T-helper 2 cell treated with Interferon-gamma antibody and Interleukin-4, amounts not matched to agents 100 ng/mL and 5 ng/mL, for 36 hours (primary cell): ENCODE results near the gene ZNF692. TPM values are rescaled to one million over a fixed set of nuclear protein-coding genes. Genes with fewer than 3 reads are reported as not detected.

Experiments
- intact Hi-C: fragments of 100-400 bp; cut with micrococcal nuclease; formaldehyde crosslinking; loops from one replicate; pipeline ENCODE4 v1.15.1; 2023
- total RNA-seq: library from RNA; stranded (reverse); gene quantifications from 2 replicates; pipeline ENCODE4 v1.2.3, GENCODE V29; 2022

ZNF692 gene
- total RNA-seq, 1 donor from 2014 or later, result 64.3 TPM

DNA sequence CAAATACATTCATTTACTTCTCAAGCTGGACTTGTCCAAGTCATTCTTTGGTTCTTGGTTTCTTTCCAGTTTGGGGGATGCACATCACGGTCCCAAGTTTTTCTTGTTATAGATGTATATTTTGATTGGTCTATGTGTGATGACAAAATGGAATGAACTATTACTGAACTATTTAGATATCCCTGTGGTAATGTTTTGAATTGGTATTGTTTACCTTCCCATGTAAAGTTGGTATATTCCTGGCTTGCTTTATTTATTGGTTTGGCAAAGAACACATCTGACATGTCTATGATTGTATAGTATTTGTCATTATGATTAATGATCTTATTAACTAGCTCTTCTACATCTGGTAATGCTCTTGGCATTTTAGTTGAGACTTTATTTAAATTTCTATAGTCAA lies 22.4 kb upstream of the ZNF692 start:
- intact Hi-C loops, result no loop called here

- intact Hi-C loops, result loop anchor here (1.0 kb wide), 7 partner anchors 11 to 470 kb away; partner anchors contain the start of genes PGBD2, ZNF672 and ZNF692
Observed at GRCh38 chr1:248873993-248874533, 15.2 kb upstream of the ZNF692 start.

- intact Hi-C loops, result loop anchor here (1.0 kb wide), 6 partner anchors 10 to 469 kb away; partner anchors contain the start of genes ZNF672 and ZNF692
Observed at GRCh38 chr1:248873409-248873992, 14.6 kb upstream of the ZNF692 start.

DNA sequence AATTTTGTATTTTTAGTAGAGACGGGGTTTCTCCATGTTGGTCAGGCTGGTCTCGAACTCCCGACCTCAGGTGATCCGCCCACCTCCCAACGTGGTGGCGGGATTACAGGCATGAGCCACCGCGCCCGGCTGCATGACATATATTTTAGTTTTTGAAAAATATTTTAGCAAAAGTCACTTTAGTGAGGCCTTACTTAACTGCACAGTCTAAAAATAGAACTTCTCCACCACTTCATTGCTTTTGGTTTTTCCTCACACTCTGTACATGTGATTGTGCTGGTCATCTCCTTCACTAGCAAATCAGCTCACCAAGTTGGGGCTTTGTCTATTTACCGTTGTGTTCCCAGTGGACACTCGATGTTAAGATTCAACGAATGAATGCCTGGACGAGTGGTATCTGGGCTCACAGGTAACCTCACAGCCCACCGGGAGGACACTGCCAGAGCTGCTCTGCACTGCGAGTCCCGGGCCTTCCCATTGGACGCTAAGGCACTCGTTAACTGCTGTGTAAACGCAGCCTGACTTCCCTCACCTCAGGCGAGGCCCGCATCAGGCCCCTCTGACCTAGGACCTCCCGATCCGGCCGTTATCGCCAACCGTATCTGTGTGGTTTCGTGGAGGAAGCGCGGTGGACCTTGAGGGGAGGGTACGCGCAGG lies 14.0 kb upstream of the ZNF692 start:
- intact Hi-C loops, result loop anchor here (1.0 kb wide), 6 partner anchors 10 to 469 kb away; partner anchors contain the start of genes ZNF672 and ZNF692

GRCh38 chr1:248871837-248872401 lies 13.0 kb upstream of the ZNF692 start:
- intact Hi-C loops, result no loop called here

- intact Hi-C loops, result loop anchor here (1.0 kb wide), 2 partner anchors 10 to 37 kb away; no protein-coding TSS in a partner anchor
Observed at GRCh38 chr1:248862998-248863881, 4.4 kb upstream of the ZNF692 start.

DNA sequence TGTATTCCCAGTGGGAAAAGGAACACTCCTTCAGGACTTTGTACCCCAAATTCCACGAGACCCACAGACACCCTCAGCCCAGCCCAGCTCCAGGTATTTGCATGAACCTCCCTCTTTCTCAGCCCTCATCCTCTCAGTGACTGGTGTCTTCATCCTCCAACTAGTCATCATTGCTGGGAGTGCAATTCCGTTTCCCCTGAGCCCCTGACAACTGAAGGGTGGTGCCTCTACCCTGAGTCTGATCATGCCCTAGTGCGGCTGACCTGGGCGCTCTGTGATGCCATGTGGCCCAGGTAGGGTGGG lies 3.8 kb upstream of the ZNF692 start:
- intact Hi-C loops, result no loop called here

GRCh38 chr1:248861616-248862015 lies 2.7 kb upstream of the ZNF692 start:
- intact Hi-C loops, result no loop called here

DNA sequence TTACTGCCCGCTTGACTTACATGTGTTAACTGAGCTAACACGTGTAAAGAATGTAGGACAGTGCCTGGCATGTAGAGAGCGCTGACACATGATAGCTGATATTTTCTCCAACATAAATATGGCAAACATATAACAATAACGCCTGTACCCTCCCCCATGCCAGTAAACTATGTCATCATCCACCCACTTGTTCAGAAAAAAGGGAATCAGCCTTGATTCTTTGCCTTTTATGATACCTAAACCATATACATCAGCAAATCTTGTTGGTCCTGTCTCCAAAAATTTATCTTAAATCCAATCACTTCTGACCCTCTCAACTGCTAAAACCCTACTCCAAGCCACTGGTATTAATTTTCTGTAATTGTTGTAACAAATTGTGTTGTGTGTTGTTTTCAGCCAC lies 1.1 kb upstream of the ZNF692 start:
- intact Hi-C loops, result no loop called here

GRCh38 chr1:248858096-248858890 lies 592 bp downstream of the ZNF692 start:
- intact Hi-C loops, result loop anchor here (1.0 kb wide), 2 partner anchors 20 to 32 kb away; partner anchors contain the start of gene ZNF672

DNA sequence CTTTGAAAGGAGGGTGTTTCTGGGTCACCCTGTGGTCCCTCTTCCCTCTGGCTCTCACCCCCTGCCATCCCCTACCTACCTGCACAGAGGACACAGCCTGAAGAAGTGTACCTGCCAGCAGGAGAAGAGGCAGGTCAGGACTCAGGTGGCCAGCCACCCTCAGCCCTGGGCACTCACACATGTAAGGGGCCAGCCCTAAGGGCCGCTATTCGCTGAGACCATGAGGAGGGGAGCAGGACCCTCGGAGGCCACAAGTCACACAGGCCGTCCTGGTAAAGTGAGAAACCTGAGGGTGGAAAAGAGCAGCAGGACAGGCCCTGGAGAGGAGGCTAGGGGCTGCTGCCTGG lies 1.2 kb downstream of the ZNF692 start:
- intact Hi-C loops, result loop anchor here (1.0 kb wide), 2 partner anchors 19 to 31 kb away; partner anchors contain the start of gene ZNF672

- intact Hi-C loops, result no loop called here
Observed at GRCh38 chr1:248857201-248857600, 1.7 kb downstream of the ZNF692 start.

- intact Hi-C loops, result no loop called here
Observed at GRCh38 chr1:248856176-248856575, 2.7 kb downstream of the ZNF692 start.

DNA sequence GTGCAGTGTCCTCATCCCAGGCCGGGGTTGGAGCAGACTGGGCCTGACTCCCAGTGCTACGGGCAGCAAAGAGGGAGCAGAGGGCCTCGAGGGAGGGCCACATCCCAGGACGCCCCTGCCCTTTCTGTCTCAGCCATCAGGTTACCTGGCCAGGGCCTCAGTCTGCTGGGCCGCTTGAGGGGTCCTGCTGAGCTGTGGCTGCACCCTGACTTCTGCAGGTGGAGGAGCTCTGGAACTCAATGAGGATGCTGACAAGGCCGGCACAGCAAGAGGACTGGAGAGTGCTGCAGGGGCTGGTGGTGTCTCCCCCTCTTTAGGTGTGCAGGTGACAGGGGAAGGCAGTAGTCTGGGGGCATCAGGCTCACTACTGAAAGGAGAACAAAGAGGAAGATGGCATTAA lies 3.3 kb downstream of the ZNF692 start:
- intact Hi-C loops, result no loop called here

DNA sequence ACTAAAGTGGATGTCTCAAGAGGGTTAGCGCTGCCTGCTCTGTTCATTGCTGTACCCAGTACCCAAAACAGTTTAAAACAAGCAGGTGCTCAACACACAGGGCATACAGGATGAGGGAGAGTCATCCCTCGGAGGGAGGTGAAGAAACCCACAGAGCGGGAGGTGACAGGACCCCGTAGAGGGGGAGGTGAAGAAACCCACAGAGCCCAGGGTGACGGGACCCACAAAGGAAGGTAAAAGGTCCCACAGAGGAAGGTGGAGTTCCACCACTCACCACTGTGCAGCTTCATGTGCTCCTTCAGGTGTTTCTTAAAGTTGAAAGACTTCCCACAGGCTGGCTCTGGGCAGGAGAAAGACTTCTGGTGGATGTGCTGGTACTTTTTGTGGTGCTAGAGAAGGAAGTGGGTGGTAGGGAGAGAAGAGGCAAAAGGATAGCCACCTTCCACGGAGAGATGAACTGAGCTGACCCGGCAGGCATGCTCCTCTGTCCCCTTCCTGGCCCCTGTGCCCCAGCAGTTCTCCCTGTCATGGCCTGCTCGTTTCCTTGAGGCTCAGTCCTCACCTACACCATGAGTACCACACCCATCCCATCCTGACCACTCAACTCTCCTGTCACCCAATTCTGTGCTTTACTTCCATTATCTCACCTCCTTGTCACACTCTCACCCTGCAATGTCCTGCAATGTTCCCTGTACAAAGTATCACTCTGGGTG lies 5.1 kb downstream of the ZNF692 start:
- intact Hi-C loops, result no loop called here

GRCh38 chr1:248852481-248853405 lies 6.1 kb downstream of the ZNF692 start:
- intact Hi-C loops, result no loop called here

DNA sequence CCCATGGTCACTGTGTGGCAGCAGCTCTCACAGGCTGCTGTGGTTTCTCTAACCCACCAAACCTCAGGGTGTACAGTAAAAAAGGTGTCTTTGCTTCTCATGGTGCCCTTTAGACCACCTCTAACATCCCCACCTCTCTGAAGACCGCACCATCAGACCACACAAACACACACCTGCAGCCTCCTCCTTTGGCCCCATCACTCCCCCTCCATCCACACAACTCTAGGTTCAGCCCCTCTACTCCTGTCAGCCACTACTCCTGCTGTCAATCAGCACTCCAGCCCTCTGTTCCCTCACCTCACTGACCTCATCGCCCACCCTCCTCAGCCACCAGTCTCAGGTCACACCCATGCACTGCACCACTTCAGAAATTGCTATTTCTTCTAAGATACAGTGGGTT lies 7.5 kb downstream of the ZNF692 start:
- intact Hi-C loops, result no loop called here

DNA sequence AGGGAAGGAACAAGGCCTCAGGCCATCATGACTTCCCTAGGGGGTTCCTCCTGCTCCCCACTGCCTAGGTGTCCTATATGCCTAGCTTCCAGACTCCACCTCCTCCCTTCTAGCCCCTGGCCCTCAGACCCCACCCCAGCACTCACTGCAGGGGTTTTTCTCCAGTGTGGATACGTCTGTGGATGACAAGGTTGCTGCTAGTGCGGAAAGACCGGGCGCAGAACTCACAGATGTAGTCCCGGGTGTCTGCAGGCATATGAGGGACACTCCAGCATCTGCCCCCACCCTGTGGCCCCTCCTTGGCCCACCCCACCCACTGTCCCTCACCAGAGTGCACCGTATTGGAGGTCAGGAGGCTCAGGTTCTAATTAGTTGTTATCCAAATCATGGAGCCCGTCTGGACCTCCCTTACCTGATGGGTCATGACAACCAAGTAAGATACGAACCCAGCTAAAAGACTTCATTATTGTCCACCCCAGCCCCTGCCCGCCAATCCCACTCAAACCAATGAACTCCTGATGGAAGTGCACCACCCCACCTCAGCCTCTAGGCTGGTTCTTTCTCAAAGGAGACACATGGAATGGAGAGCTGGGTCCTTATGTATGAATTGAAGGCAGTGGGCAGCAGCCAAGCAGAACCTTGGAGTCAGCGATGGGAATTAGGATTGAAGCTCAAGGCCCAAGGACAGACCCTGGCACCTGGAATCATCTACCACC lies 8.2 kb downstream of the ZNF692 start:
- intact Hi-C loops, result no loop called here
